HG02840 (cell line): Measurements from ENCODE around the gene CCDC14.
"Not testable (repeated sequence)": the region's sequence is repeated elsewhere in the genome, so short reads cannot be mapped to it uniquely, and the experiment has no call there.

Source experiments
- ATAC-seq: cut with Tn5 transposase; IDR thresholded peaks from one replicate; pipeline ENCODE4 v1.9.1; 2021; ENCODE audit warnings: mild to moderate bottlenecking, moderate library complexity, moderate number of reproducible peaks; ENCODE audit not compliant: unreplicated experiment, low FRiP score

CCDC14 gene, protein sequence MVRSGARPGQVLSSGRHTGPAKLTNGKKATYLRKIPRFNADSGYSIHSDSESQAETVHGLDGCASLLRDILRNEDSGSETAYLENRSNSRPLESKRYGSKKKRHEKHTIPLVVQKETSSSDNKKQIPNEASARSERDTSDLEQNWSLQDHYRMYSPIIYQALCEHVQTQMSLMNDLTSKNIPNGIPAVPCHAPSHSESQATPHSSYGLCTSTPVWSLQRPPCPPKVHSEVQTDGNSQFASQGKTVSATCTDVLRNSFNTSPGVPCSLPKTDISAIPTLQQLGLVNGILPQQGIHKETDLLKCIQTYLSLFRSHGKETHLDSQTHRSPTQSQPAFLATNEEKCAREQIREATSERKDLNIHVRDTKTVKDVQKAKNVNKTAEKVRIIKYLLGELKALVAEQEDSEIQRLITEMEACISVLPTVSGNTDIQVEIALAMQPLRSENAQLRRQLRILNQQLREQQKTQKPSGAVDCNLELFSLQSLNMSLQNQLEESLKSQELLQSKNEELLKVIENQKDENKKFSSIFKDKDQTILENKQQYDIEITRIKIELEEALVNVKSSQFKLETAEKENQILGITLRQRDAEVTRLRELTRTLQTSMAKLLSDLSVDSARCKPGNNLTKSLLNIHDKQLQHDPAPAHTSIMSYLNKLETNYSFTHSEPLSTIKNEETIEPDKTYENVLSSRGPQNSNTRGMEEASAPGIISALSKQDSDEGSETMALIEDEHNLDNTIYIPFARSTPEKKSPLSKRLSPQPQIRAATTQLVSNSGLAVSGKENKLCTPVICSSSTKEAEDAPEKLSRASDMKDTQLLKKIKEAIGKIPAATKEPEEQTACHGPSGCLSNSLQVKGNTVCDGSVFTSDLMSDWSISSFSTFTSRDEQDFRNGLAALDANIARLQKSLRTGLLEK

DNA sequence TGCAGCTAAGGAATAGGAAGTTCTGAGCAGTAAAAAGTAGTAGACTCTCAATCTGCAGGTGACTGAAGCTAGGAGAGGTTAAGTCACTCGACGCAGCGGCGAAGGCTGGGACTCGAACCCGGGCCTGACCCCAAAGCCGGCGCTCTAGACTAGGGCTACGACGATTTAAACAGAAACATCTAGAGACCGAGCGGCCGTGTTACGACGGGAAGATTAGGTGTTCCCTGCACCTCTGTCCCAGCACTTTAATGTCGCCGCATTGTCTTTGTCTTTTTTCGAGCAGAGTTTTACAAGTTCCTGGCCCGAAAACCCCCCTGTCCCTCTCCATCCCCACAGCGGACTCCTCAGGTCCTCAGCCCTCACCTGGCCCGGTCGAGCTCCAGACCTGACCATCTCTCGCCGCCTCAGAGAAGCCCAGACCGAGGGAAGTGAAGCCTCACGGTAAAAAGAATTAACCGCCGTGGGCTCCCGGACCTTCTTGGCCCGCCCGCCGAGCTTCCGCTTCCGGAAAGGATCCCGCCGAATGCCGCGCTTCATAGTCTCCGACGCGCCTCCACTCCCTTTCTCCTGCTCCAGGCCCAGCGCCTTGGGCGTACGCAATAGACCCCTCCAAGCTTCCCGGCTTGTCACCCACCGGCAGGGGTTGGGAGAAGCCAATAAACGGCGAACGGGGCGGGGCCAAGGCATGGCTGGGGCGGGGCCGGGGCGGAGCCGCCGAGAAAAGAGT lies at the start of gene CCDC14:
TSS of gene CCDC14 (minus strand) at position 449 of the 727 bp plus-strand sequence. CDS start at position 393, 56 bp downstream.
- peak; percentile 74 for ATAC-seq

DNA sequence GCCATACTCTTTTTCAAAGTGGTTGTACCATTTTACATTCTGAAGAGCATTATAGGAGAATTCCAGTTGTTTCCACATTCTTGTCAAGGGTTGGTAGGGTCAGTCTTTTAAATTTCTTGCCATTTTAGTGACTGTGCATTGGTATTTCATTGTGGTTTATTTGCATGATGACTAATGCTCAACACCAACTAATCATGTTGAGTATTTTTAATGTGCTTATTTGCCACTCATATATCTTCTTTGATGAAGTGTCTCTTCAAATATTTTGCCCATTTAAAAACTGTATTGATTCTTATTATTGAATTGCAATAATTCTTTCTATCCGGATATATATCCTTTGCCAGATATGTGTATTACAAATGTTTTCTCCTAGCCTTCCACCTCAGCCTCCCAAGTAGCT lies 47.3 kb upstream of the CCDC14 start:
- not testable (repeated sequence) for ATAC-seq

DNA sequence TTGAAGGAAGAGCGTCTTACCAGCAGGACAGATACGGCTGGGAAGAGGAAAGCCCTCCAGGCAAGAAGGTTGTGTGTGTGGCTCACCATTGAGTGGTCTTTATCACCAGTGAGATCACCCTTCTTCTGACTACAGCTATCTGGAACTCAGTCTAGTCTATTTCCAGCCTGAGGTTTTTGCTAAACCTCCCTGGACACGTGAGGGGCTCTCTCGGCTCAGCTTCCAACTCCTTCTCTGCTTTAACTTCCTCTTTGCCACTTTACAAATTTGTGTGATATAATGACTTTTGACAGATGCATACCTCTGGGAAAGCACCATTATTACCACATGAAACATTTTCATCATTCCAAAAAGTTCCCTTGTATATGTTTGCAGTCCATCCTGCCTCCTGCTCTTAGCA lies 46.2 kb upstream of the CCDC14 start:
- no peak for ATAC-seq

DNA sequence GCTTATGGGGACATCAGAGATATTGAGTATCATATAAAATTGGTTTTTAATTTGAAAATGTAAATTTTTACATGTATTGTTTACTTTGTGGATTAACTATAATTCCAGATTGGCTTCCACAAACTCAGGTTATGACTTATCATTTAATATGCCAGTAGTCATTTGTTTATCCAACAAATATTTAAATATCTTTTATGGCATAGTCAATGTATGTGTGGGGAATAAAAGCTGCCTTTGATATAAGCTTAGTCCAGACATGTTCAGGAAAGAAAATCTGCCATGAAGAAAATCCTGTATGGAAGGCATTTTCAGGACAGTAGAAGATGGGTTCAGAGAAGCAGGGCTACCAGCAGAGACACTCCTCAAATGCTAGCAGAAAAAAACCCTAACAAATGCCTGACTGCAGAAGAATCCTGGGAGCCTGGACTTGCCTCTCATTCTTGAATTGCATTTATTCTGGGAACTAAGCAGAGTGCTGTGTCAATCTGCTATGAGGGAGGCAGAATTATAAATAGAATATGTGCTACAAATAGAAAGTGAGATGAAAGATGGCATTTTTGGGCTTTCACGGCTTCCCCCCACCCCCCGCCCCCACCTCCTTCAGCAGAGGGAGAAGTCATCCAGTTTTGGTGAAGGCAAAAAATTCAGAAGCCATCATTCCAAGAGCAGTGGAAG lies 41.5 kb upstream of the CCDC14 start:
- ATAC-seq: not testable (repeated sequence)

- ATAC-seq: not testable (repeated sequence)
These were observed 40.3 kb upstream of the CCDC14 start for GRCh38 chr3:124001366-124001765.

DNA sequence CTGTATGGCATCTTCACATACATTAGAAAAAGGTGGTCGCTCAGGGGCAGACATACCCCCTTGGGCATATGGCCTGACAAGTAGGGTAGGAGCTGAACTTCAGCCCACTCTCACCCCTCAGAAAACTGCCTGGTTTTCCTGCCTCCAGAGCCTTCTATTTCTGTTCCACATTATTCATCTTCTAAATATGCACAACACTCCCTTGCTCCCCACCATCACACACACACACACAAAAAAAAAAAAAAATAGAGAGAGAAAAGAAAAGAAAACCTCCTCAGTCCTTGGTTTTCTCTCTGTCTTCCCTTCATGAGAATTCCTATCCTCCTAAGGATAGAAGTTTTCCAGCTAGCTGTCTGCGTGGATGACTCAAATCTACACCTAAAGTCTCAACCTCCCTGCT lies 36.5 kb upstream of the CCDC14 start:
- no peak for ATAC-seq

DNA sequence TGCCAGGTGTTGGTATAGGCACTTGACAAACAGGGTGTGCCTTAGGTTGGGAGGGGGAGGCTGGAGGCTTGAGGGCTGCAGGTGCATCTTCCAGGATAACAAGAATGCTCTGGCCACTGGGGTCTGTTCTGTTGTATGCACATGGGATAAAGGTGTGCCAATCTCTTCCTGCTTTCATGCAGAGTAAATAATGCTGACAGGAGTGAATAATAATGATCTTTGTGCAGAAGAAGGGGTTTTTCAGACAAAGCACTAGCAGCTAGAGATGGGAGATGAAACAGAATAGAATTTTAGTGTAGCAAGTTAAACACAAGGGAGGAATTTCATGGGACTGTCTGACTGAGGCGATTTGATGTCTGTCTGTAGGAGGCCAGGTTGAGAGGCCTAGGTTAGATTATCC lies 32.8 kb upstream of the CCDC14 start:
- ATAC-seq: no peak

GRCh38 chr3:123991730-123992588 lies 30.9 kb upstream of the CCDC14 start, which contains the start of gene ROPN1:
TSS of gene ROPN1 (minus strand) at chr3:123992124. CDS start at chr3:123980481, 11,643 bp downstream.
- ATAC-seq: not testable (repeated sequence)

DNA sequence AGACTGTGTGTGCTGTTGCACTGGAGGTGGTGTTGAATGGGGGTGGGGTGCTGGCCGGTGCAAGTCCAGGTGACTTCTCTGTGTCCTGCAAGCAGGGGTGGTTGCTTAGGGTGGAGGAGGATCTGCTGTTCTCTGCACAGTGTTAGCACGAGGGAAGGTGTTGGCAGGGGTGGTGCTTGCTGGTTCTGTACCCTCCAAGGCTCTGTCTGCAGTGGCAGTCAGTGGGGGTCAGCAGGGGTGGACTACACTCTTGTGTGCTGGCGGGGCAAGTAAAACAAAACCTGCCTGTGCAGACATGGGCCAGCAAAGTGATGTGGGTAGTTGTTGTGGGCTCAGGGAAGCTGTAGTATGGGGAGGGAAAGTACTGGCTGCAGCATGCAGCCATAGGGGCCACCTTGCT lies 25.4 kb upstream of the CCDC14 start:
- no peak for ATAC-seq

GRCh38 chr3:123984957-123985356 lies 23.9 kb upstream of the CCDC14 start:
- no peak for ATAC-seq

GRCh38 chr3:123984350-123984749 lies 23.3 kb upstream of the CCDC14 start:
- no peak for ATAC-seq

DNA sequence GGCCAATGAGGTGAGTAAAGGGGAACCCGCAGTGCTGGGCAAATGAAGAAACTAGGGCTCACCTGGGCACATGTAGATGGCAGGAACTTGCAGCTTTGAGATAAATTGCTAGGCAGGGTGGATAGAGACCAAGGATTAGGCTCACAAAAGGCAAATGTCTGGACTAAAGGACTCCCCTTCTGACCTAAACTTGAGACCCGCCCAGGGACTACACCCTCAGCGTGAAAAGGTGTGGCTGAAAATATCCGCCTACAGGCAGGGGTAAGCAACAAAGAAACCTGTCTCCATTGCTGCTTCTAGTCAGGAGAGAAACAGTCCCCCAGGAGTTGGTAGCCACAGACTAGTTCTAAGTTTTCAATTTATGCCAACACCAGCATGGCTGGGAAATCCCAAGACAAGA lies 20.3 kb upstream of the CCDC14 start:
- ATAC-seq: not testable (repeated sequence)

- ATAC-seq: no peak
These were observed 19.5 kb upstream of the CCDC14 start for GRCh38 chr3:123980539-123980938.

DNA sequence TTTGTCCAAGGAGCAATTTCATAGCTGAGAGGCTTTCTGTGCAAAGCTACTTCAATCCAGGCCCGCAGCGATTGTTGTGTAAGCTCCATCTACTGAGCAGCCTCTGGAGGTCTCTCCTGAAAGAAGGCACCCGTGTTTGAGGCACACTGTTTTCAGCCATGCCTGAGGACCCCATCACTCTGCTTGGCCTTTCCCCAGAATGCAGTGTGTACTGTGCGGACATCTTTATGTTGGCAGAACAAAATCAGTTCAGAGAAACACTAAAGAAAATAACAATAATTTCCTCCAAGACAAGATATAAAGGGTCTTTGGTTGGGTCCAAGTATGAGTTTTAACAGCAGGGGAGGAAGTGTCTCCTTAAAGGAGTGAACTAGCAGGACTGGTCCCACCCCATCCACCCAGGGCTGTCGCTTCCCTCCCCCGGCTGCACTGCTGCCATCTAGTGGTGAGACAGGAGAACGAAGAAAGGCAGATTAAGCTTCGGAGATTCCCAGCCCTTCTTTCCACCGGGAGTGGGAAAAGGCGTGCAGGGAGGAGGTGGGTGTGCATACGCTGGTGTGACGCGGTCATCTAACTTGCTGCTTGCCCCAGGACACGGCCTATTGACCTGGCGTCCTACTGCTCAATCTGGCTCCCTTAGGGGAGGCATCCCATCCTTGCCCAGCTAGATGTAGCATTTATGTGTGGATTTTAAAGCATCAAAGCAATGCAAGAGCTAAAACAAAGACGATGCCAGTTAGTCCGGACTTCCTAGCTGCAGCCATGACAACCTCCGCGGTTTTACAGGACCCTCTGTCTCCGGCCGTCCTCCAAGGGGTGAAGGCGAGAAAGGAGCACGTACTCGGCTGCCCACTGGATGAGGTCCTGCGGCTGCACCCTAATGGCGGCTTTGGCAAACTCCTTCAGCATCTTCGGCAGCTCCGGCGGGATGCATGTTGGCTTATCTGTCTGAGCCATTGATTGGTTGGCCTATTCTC lies 18.8 kb upstream of the CCDC14 start:
- ATAC-seq: not testable (repeated sequence)

GRCh38 chr3:123976904-123977303 lies 15.9 kb upstream of the CCDC14 start:
- not testable (repeated sequence) for ATAC-seq

DNA sequence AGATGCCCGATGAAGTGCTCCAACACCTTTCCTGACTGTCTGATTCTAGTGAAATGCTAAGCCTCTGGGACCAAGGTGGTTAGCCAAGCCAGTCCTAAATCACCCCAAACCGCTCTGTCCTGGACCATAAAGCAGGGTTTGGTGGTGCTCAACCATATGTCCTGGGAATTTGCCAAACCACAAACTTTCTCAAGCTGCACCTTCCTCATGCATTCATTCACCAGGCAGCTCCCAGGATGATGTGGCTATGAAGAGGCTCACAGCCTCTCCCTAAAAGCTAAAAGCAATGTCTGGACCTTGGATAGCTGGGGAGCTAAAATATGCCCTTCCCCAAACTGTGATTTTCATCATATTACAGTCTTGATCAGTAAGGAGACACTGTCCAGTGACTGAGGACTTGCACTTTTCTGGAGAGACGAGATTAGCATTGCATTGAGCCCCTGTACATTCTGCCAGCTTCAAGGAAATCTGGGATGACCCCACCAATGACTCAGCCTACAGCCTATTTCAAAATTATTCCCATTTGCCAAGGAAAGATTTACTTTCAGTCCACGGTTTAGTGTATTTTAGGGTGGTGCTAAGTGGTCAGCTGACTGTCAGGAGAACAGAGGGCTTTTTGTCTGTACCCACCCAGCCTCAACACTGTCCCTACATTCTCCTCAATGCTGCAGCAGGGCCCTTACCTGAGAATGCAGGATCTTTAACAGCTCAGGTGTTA lies 15.3 kb upstream of the CCDC14 start:
- ATAC-seq: not testable (repeated sequence)

GRCh38 chr3:123975030-123975429 lies 14.0 kb upstream of the CCDC14 start:
- ATAC-seq: not testable (repeated sequence)
